B cell (primary cell): ENCODE results near the gene PADI4. TPM values are rescaled to one million over a fixed set of nuclear protein-coding genes. Genes with fewer than 3 reads are reported as not detected.

Experiments
- ATAC-seq: fragments of 200-7000 bp; cut with Tn5 transposase; one replicate; pipeline ENCODE4 v1.10.0; 2021; ENCODE audit warnings: low read depth, mild to moderate bottlenecking, moderate number of reproducible peaks, moderate library complexity
- CTCF ChIA-PET: fragments of 350-600 bp; sonication (Branson Sonifier 250); formaldehyde crosslinking; loops from one replicate; lab custom pipeline; 2021; ENCODE audit warnings: antibody characterized with exemption, inconsistent platforms; lab: Charles Lee
- POLR2A ChIA-PET: fragments of 350-600 bp; sonication (Branson Sonifier 250); formaldehyde crosslinking; loops from one replicate; lab custom pipeline; 2021; ENCODE audit warnings: antibody characterized with exemption; lab: Charles Lee
- DNase-seq: peaks from one replicate; pipeline ENCODE4 v3.0.0; 2013
- H2AFZ ChIP-seq: 2 replicates; pipeline ENCODE4 v1.6.1; 2012; ENCODE audit warnings: mild to moderate bottlenecking, low read depth, low read length; ENCODE audit not compliant: insufficient read depth, poor library complexity, severe bottlenecking
- H3K27ac ChIP-seq, 2 donors: 1 replicate in 1 of 2; 2 replicates in 1 of 2; pipeline ENCODE4 v1.5.1; 2012 to 2013; ENCODE audit warnings: low read length in 2 of 2, mild to moderate bottlenecking in 2 of 2, moderate library complexity in 1 of 2
- H3K27me3 ChIP-seq, 4 experiments: fragments of 200-600 bp in 1 of 4; sonication (generic) in 1 of 4; replicated peaks in 1 of 4; 1 replicate in 2 of 4; 2 replicates in 2 of 4; pipeline versions ENCODE4 v1.6.1 to v1.7.0; 2013 to 2016; ENCODE audit warnings: low read length in 3 of 4, mild to moderate bottlenecking in 2 of 4, mixed read lengths in 1 of 4, moderate library complexity in 1 of 4; ENCODE audit not compliant: insufficient read depth in 4 of 4, control insufficient read depth in 3 of 4; ENCODE audit errors: control extremely low read depth in 1 of 4
- H3K36me3 ChIP-seq, 2 experiments: replicated peaks in 1 of 2; 1 replicate in 1 of 2; 2 replicates in 1 of 2; pipeline versions ENCODE4 v1.6.1 to v1.7.1; 2013; ENCODE audit warnings: low read length in 1 of 2; ENCODE audit not compliant: insufficient read depth in 2 of 2, control insufficient read depth in 1 of 2; ENCODE audit errors: control extremely low read depth in 1 of 2, extremely low read depth in 1 of 2
- H3K4me1 ChIP-seq, 2 donors: fragments of 200-600 bp in 1 of 2; sonication (generic) in 1 of 2; 1 replicate in 1 of 2; 2 replicates in 1 of 2; pipeline versions ENCODE4 v1.5.1 to v1.6.1; 2013 to 2017; ENCODE audit warnings: low read length in 2 of 2; ENCODE audit not compliant: control insufficient read depth in 2 of 2, insufficient read depth in 2 of 2
- H3K4me2 ChIP-seq: replicated peaks from 2 replicates; pipeline ENCODE3; 2012; ENCODE audit warnings: mild to moderate bottlenecking, low read depth, low read length; ENCODE audit not compliant: poor library complexity, severe bottlenecking
- H3K4me3 ChIP-seq, 5 experiments: fragments of 200-600 bp in 1 of 5; sonication (generic) in 1 of 5; 1 replicate in 3 of 5; 2 replicates in 2 of 5; pipeline versions ENCODE4 v1.5.1 to v1.7.0; 2011 to 2016; ENCODE audit warnings: low read length in 4 of 5, mild to moderate bottlenecking in 4 of 5, low read depth in 2 of 5, control low read depth in 1 of 5, moderate library complexity in 1 of 5; ENCODE audit not compliant: insufficient read depth in 1 of 5; ENCODE audit errors: control extremely low read depth in 1 of 5, extremely low read depth in 1 of 5
- H3K79me2 ChIP-seq: fragments of 200-600 bp; sonication (generic); one replicate; pipeline ENCODE4 v1.6.0; 2016; ENCODE audit warnings: low read length; ENCODE audit not compliant: control insufficient read depth, insufficient read depth
- H3K9ac ChIP-seq: fragments of 200-600 bp; sonication (generic); 2 replicates; pipeline ENCODE4 v1.6.1; 2017; ENCODE audit warnings: mild to moderate bottlenecking, low read length, moderate library complexity
- H3K9me3 ChIP-seq, 3 donors: one replicate each; pipeline versions ENCODE4 v1.6.1 to v1.7.1; 2013; ENCODE audit warnings: low read length in 2 of 3; ENCODE audit not compliant: control insufficient read depth in 2 of 3, insufficient read depth in 1 of 3; ENCODE audit errors: control extremely low read depth in 1 of 3
- H4K20me1 ChIP-seq: 2 replicates; pipeline ENCODE4 v1.6.0; 2012; ENCODE audit warnings: mild to moderate bottlenecking, low read length; ENCODE audit not compliant: insufficient read depth, control insufficient read depth, poor library complexity, severe bottlenecking
- H3K27ac Mint-ChIP-seq: one replicate; pipeline ENCODE4 v1.8.0; 2021; ENCODE audit warnings: mixed read lengths
- H3K27me3 Mint-ChIP-seq: one replicate; pipeline ENCODE4 v1.8.0; 2021; ENCODE audit warnings: mixed read lengths
- H3K4me1 Mint-ChIP-seq: one replicate; pipeline ENCODE4 v1.8.0; 2021; ENCODE audit warnings: mixed read lengths
- H3K4me3 Mint-ChIP-seq: one replicate; pipeline ENCODE4 v1.8.0; 2021; ENCODE audit warnings: mixed read lengths
- H3K9me3 Mint-ChIP-seq: one replicate; pipeline ENCODE4 v1.8.0; 2022; ENCODE audit warnings: mixed read lengths; ENCODE audit not compliant: insufficient read depth
- CTCF ChIP-seq: fragments of 200-600 bp; IDR thresholded peaks from one replicate; pipeline ENCODE4 v1.8.0; 2022; ENCODE audit warnings: antibody characterized with exemption, mild to moderate bottlenecking
- EZH2 ChIP-seq: IDR thresholded peaks from 2 replicates; pipeline ENCODE4 v1.6.1; 2012; ENCODE audit warnings: borderline replicate concordance, low read depth, mild to moderate bottlenecking, moderate library complexity, low read length; ENCODE audit not compliant: insufficient read depth, poor library complexity, severe bottlenecking
- WGBS: methylation state at CpG from one replicate; pipeline ENCODE4 v1.1.5; 2013; ENCODE audit warnings: missing lambda C conversion rate; ENCODE audit not compliant: insufficient coverage; 5-methylcytosine and 5-hydroxymethylcytosine counted together
- intact Hi-C: fragments of 100-400 bp; cut with micrococcal nuclease; formaldehyde crosslinking; loops from one replicate; pipeline ENCODE4 v1.10.0; 2022
- polyA plus RNA-seq: library from polyadenylated mRNA; depleted of rRNA; stranded (reverse); fragments of >200 nt; gene quantifications from 2 replicates; pipeline ENCODE4 v1.2.3, GENCODE V29; 2012
- total RNA-seq, 2 donors: library from RNA; stranded (reverse); fragments of 120-200 nt in 1 of 2; gene quantifications; 1 replicate in 1 of 2; 2 replicates in 1 of 2; pipeline versions ENCODE4 v1.2.3 to v1.2.4, GENCODE V29; 2013 to 2022

Gene PADI4
- total and polyA plus RNA-seq, 2 donors (not counting 1 experiment from before 2014, with no cell fraction given), result 0.44 to 0.85 TPM

GRCh38 chr1:17280436-17280835, 27.6 kb upstream of the PADI4 start:
- Histone ChIP-seq H3K79me2 (no peaks in the 10 kb centered on the region), H3K9me3 (no peaks in the 10 kb centered on the region), H2AFZ (no peak overlapping the region), H3K4me2 (no peak overlapping the region), H3K27ac (no peak overlapping the region), H3K36me3 (no peaks in the 10 kb centered on the region), H3K4me3 (no peak overlapping the region), H3K27me3 (peaks cover 0 to 13% (median 0%) of the 10 kb centered on the region in 4 experiments), H4K20me1 (no peaks in the 10 kb centered on the region), H3K9ac (no peak overlapping the region), H3K4me1 (no peaks in the 10 kb centered on the region)
- no peak overlapping the region for H3K4me3 Mint-ChIP-seq
- 89% methylated on average over 6 of the region's 7 CpGs for WGBS
- H3K4me1 Mint-ChIP-seq, result peaks cover 4% of the 10 kb centered on the region
- POLR2A ChIA-PET, result no interaction called here
- intact Hi-C loops, result no loop called here
- no peaks in the 10 kb centered on the region for H3K9me3 Mint-ChIP-seq
- CTCF ChIA-PET, result no interaction called here
- no peak for DNase-seq
- no peak for ATAC-seq
- TF ChIP-seq CTCF (no peak), EZH2 (no peak)
- H3K27ac Mint-ChIP-seq, result no peak overlapping the region
- peaks cover 10% of the 10 kb centered on the region for H3K27me3 Mint-ChIP-seq

GRCh38 chr1:17280894-17281293, 27.1 kb upstream of the PADI4 start:
- H3K27me3 Mint-ChIP-seq, result peaks cover 6% of the 10 kb centered on the region
- H3K4me3 ChIP-seq, result no peak overlapping the region
- no peak overlapping the region for H3K9ac ChIP-seq
- TF ChIP-seq EZH2 (no peak), CTCF (no peak)
- no peaks in the 10 kb centered on the region for H3K79me2 ChIP-seq
- H3K4me3 Mint-ChIP-seq, result no peak overlapping the region
- no peaks in the 10 kb centered on the region for H3K4me1 ChIP-seq
- DNase-seq (no peak), ATAC-seq (no peak)
- H2AFZ ChIP-seq, result no peak overlapping the region
- H3K27me3 ChIP-seq, result peaks cover 0 to 13% (median 0%) of the 10 kb centered on the region in 4 experiments
- H3K27ac Mint-ChIP-seq, result no peak overlapping the region
- CTCF ChIA-PET, result no interaction called here
- H3K4me1 Mint-ChIP-seq, result peaks cover 4% of the 10 kb centered on the region
- POLR2A ChIA-PET, result no interaction called here
- H3K9me3 ChIP-seq, result no peaks in the 10 kb centered on the region
- intact Hi-C loops, result no loop called here
- WGBS, result 40% methylated on average over 1 of the region's 2 CpGs
- no peak overlapping the region for H3K4me2 ChIP-seq
- no peaks in the 10 kb centered on the region for H4K20me1 ChIP-seq
- H3K36me3 ChIP-seq, result no peaks in the 10 kb centered on the region
- no peak overlapping the region for H3K27ac ChIP-seq
- H3K9me3 Mint-ChIP-seq, result no peaks in the 10 kb centered on the region
